Rectal smooth muscle tissue (tissue), 1 donor: ENCODE data around the gene BTNL9.
"Not testable (repeated sequence)": the region's sequence is repeated elsewhere in the genome, so short reads cannot be mapped to it uniquely, and the experiment has no call there.

ENCODE experiments used
- H3K27ac ChIP-seq: one replicate; pipeline ENCODE4 v1.7.0; 2013; ENCODE audit warnings: low read depth, low read length, inconsistent platforms
- H3K27me3 ChIP-seq: one replicate; pipeline ENCODE4 v1.7.0; 2013; ENCODE audit warnings: low read length; ENCODE audit not compliant: control insufficient read depth, insufficient read depth
- H3K36me3 ChIP-seq: one replicate; pipeline ENCODE4 v1.7.0; 2013; ENCODE audit warnings: low read length; ENCODE audit not compliant: control insufficient read depth, insufficient read depth
- H3K4me1 ChIP-seq: one replicate; pipeline ENCODE4 v1.7.0; 2013; ENCODE audit warnings: low read length; ENCODE audit not compliant: control insufficient read depth, insufficient read depth
- H3K4me3 ChIP-seq: one replicate; pipeline ENCODE4 v1.7.0; 2013; ENCODE audit warnings: low read length
- H3K9ac ChIP-seq: one replicate; pipeline ENCODE4 v1.7.0; 2013; ENCODE audit warnings: low read length

The BTNL9 gene

DNA sequence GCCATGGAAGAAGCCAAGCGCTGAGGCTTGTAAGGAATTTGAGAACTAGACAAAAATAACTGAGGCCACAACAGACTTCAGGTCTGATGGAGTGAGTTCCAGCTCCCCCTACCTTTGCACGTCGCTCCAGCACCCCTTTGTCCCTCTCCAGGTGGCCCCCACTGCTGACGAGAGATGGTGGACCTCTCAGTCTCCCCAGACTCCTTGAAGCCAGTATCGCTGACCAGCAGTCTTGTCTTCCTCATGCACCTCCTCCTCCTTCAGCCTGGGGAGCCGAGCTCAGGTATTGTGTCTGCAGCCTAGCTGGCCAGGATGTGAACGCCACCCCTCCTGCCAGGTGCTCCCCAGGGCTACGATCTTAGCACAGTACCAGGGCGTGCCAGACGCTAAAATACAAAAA is 5.2 kb downstream of the BTNL9 start:
- no peak overlapping the region for H3K4me3 ChIP-seq
- H3K27ac ChIP-seq: no peak overlapping the region
- H3K9ac ChIP-seq: no peak overlapping the region
- peaks cover 14% of the 10 kb centered on the region for H3K27me3 ChIP-seq
- no peaks in the 10 kb centered on the region for H3K4me1 ChIP-seq
- H3K36me3 ChIP-seq: no peaks in the 10 kb centered on the region

DNA sequence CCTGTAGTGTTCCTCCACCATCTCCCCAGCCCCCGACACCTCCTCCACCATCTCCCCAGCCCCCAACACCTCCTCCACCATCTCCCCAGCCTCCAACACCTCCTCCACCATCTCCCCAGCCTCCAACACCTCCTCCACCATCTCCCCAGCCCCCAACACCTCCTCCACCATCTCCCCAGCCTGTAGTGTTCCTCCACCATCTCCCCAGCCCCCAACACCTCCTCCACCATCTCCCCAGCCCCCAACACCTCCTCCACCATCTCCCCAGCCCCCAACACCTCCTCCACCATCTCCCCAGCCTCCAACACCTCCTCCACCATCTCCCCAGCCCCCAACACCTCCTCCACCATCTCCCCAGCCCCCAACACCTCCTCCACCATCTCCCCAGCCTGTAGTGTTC is 5.8 kb downstream of the BTNL9 start:
- not testable (repeated sequence) for H3K27ac ChIP-seq, H3K4me1 ChIP-seq, H3K9ac ChIP-seq, H3K36me3 ChIP-seq, H3K4me3 ChIP-seq
- H3K27me3 ChIP-seq: peaks cover 14% of the 10 kb centered on the region

DNA sequence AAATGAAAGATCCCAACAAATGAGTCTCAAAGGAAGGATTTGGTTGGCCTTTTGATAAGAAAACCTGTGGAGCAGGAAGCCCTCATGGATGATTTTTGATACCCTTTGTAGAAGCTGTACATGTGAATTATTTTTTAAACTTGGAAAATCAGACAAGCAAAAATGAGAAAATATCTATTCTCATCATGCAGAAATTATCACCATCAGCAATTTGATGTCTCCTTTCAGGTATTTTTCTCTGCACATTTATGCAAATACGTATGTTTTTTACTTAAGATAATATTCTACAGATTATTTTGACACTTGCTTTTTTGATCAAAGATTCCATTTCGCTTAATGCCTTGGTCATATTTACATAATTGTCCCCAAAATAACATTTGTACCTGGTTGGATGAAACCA is 7.2 kb downstream of the BTNL9 start:
- Histone ChIP-seq H3K4me3 (no peak overlapping the region), H3K36me3 (no peaks in the 10 kb centered on the region), H3K27me3 (peaks cover 14% of the 10 kb centered on the region), H3K9ac (no peak overlapping the region), H3K27ac (no peak overlapping the region), H3K4me1 (no peaks in the 10 kb centered on the region)

DNA sequence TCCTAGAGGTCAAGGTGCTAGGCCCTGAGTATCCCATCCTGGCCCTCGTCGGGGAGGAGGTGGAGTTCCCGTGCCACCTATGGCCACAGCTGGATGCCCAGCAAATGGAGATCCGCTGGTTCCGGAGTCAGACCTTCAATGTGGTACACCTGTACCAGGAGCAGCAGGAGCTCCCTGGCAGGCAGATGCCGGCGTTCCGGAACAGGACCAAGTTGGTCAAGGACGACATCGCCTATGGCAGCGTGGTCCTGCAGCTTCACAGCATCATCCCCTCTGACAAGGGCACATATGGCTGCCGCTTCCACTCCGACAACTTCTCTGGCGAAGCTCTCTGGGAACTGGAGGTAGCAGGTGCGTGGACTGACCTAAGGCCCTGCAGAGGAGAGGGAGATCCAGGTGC is 7.9 kb downstream of the BTNL9 start:
- Histone ChIP-seq H3K4me1 (no peaks in the 10 kb centered on the region), H3K9ac (no peak overlapping the region), H3K27ac (no peak overlapping the region), H3K4me3 (no peak overlapping the region), H3K27me3 (peaks cover 17% of the 10 kb centered on the region), H3K36me3 (no peaks in the 10 kb centered on the region)

DNA sequence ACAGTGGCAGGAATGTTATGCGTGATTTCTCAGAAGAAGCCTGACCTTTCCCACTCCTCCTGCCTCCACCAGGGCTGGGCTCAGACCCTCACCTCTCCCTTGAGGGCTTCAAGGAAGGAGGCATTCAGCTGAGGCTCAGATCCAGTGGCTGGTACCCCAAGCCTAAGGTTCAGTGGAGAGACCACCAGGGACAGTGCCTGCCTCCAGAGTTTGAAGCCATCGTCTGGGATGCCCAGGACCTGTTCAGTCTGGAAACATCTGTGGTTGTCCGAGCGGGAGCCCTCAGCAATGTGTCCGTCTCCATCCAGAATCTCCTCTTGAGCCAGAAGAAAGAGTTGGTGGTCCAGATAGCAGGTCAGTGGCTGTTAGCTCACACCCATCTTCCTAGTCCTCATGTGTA is 9.9 kb downstream of the BTNL9 start:
- no peaks in the 10 kb centered on the region for H3K36me3 ChIP-seq
- peaks cover 33% of the 10 kb centered on the region for H3K27me3 ChIP-seq
- H3K27ac ChIP-seq: no peak overlapping the region
- H3K4me1 ChIP-seq: no peaks in the 10 kb centered on the region
- no peak overlapping the region for H3K9ac ChIP-seq
- no peak overlapping the region for H3K4me3 ChIP-seq

DNA sequence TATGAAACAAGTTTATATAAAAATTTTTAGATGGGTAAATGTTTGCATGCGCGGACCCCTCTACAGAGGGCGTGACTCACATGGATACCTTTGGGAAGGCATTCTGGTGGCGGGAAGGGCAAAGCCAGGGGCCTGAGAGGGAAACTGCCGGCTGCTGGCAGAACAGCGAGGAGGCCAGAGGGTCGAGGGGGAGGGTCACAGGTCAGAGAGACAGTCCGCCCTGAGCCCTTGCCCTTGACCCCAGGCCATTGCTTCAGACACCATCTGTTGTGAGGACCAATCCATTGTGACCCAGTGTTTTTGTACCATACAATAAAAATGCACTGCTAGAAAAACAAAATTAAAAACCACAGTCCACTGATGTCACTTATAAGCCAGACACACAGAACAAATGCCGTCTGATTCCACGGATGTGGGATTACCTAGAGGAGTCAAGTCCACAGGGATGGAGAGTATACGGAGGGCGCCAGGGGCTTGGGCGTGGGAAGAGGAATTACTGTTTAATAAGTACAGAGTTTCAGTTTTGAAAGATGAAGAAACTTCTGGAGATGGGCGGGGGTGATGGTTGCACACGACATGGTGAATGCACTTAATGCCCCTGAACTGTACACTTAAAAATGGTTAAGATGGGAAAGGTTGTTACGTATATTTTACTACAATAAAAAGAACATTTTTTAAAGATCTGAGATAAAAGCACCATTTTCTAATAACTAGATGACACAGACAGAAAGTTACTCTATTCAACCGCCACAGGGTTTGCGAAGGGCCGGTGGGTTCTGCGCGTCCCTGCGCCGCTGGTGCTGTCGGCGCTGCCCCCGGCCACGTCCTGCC is 12.0 kb downstream of the BTNL9 start:
- Histone ChIP-seq H3K4me3 (peak overlapping the region; percentile 44), H3K27ac (no peak overlapping the region), H3K27me3 (peaks cover 39% of the 10 kb centered on the region), H3K36me3 (no peaks in the 10 kb centered on the region), H3K4me1 (no peaks in the 10 kb centered on the region), H3K9ac (no peak overlapping the region)

DNA sequence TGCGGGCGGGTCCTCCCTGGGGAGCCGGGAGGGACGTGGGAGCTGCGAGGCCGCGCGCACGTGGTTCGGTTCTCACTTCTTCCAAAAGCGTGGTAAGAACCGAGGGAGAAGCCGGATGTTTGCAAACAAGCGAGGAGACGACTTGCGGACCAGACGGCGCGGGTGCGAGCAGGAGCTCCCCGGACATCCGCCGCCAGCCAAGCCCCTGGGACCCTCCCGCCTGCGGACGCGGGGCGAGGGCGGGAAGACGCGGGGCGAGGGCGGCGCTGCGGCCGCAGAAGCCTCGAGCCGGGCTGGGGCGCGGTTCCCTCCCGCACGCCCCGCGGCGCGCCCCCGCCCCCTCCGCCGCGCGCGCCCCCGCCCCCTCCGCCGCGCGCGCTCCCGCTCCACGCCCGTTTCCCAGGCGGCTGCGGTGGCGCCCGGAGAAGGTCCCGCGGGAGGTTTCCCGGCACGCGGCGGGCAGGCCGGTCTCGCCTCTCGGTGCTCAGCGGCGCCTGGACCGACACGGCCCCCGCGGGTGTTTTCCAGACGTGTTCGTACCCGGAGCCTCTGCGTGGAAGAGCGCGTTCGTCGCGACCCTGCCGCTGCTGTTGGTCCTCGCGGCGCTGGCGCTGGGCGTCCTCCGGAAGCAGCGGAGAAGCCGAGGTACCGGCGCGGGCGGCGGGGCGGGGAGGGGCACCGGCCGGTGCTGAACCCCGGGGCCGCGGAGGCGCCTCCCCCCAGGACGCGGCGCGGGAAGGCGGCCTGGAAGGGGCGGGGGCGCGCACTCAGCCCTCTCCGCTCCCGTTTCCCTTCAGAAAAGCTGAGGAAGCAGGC is 12.8 kb downstream of the BTNL9 start:
- Histone ChIP-seq H3K4me1 (no peaks in the 10 kb centered on the region), H3K27ac (no peak overlapping the region), H3K36me3 (no peaks in the 10 kb centered on the region), H3K27me3 (peaks cover 37% of the 10 kb centered on the region), H3K9ac (no peak overlapping the region), H3K4me3 (peak overlapping the region; percentile 53)

DNA sequence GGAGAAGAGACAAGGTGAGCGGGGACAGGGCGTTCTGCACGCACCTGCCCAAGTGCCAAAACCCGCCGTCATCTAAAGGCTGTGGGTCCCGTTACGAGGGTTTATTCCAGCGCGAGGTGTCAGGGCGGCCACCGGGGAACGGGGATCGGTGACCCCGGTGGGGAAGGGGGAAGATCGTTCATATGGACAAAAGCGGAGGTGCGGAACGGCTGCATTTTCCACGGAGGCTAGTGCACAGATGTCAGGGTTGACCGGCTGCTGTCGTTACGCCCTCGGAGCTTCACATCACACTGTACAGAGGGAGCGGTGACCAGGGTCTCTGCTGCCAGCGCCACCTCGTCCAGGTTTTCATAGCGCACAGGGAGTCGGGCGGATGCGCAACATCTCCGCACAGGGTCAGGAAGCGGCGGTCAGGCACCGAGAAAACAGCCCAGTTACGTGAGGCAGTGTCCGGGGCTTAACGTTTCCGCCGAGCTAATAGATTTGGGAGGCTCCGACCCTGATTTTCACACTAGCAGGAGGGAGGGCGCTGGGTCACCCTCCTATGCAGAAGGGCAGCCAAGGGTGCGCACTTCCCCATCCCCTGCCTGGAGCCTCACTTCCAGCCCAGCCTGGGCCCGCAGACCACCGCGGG is 13.5 kb downstream of the BTNL9 start:
- no peak overlapping the region for H3K9ac ChIP-seq
- H3K27ac ChIP-seq: no peak overlapping the region
- H3K4me3 ChIP-seq: peak overlapping the region; percentile 53
- H3K27me3 ChIP-seq: peaks cover 40% of the 10 kb centered on the region
- no peaks in the 10 kb centered on the region for H3K4me1 ChIP-seq
- no peaks in the 10 kb centered on the region for H3K36me3 ChIP-seq

DNA sequence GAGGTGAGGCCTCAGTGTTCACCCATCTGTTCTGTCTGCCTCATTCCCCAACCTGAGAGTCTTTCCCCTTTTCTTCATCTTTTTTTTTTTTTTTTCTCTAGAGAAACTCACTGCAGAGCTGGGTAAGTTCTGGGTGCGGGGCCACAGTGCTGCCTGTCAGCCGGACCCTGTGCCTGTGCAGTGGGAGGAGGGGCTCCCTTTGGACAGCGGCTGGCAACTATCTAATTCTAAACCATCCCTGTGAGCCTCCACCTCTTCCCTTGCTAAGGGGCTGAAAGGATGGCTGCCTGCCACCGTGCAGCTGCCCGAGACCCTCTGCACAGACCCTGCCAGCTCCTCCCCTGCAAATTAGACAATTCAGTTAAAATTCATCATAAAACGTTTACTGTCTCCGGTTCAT is 14.1 kb downstream of the BTNL9 start:
- H3K27me3 ChIP-seq: peaks cover 43% of the 10 kb centered on the region
- no peaks in the 10 kb centered on the region for H3K4me1 ChIP-seq

DNA sequence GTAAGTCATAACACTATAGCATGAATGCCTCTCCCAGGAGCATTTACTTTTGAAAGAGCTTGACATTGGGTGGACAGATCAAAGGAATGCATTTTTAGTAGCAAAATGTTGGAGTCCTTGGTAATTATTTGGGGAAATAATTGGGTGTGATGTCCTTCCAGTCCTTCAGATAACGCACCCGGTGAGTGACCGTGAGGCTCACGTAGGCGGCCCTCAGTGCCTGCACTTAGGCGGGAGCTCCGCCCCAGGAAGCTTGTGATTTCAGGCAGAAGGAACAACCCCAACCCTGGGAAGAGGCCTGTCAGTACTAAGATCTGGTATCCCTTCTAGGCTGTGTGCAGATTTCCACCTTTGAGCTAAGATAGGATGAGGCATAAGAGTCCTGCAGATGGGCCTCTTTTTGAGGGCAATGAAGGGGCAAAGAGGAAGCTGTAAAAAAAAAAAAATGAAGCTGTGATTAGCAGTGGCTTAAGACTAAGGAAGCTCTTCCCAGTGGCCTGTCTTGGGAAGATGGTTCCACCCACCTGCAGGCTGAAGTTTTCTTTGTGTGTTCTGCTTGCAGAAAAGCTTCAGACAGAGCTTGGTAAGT is 14.9 kb downstream of the BTNL9 start:
- Histone ChIP-seq H3K4me1 (no peaks in the 10 kb centered on the region), H3K27me3 (peaks cover 38% of the 10 kb centered on the region), H3K36me3 (no peaks in the 10 kb centered on the region), H3K9ac (no peak overlapping the region), H3K4me3 (no peak overlapping the region), H3K27ac (no peak overlapping the region)

More for the DNA sequence above, 14.1 kb downstream of the BTNL9 start:
- H3K4me3 ChIP-seq: no peak overlapping the region
- no peaks in the 10 kb centered on the region for H3K36me3 ChIP-seq
- H3K9ac ChIP-seq: no peak overlapping the region
- H3K27ac ChIP-seq: no peak overlapping the region

DNA sequence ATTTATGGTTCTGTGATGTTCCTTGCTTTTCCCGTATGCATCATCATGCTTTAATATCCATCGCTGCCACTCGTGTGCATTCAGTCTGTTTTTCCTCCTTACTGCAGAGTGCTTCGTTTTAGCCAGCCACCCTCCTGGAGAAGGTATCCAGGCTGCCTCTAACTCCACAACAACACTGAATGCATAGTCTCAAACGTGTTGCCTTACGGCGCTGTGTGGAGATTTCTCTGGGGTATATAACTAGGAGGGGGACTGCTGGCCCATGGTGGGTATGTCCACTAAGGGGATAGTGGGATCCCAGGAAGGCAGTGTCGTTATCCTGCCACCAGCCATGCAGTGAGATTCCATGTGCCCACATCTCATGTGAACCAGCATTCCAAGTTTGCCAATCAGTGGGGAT is 16.4 kb downstream of the BTNL9 start:
- no peak overlapping the region for H3K9ac ChIP-seq
- no peaks in the 10 kb centered on the region for H3K36me3 ChIP-seq
- H3K27me3 ChIP-seq: peaks cover 39% of the 10 kb centered on the region
- H3K4me1 ChIP-seq: no peaks in the 10 kb centered on the region
- no peak overlapping the region for H3K4me3 ChIP-seq
- no peak overlapping the region for H3K27ac ChIP-seq

DNA sequence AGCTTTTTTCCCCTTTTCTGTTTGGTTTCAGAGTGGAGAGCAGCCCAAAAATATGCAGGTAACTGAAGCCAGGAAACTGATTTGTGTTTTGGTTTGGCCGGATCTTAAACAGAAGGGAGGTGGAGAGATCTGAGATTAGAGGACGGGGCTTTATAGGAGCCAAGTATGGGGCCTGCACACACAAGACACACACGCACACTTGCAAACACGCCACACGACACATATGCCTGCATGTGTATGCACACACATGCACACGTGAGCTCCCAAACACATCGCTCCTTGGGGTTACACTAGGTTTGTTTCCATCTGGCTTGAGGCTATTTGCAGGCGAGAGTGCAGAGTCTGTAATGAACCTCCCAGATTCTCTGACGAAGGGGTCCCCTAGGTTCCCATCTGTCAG is 18.3 kb downstream of the BTNL9 start:
- Histone ChIP-seq H3K4me1 (no peaks in the 10 kb centered on the region), H3K27ac (no peak overlapping the region), H3K36me3 (no peaks in the 10 kb centered on the region), H3K9ac (no peak overlapping the region), H3K4me3 (no peak overlapping the region), H3K27me3 (peaks cover 32% of the 10 kb centered on the region)
